Activated naive CD4-positive, alpha-beta T cell treated with Interleukin-2 at 50 U/mL for 16 hours (primary cell): ENCODE data around the gene BMPR1A.
"Not testable (repeated sequence)": the region's sequence is repeated elsewhere in the genome, so short reads cannot be mapped to it uniquely, and the experiment has no call there.

ENCODE experiments used
- DNase-seq: peaks from one replicate; pipeline ENCODE4 v3.0.0-alpha.2; 2020

BMPR1A gene

DNA sequence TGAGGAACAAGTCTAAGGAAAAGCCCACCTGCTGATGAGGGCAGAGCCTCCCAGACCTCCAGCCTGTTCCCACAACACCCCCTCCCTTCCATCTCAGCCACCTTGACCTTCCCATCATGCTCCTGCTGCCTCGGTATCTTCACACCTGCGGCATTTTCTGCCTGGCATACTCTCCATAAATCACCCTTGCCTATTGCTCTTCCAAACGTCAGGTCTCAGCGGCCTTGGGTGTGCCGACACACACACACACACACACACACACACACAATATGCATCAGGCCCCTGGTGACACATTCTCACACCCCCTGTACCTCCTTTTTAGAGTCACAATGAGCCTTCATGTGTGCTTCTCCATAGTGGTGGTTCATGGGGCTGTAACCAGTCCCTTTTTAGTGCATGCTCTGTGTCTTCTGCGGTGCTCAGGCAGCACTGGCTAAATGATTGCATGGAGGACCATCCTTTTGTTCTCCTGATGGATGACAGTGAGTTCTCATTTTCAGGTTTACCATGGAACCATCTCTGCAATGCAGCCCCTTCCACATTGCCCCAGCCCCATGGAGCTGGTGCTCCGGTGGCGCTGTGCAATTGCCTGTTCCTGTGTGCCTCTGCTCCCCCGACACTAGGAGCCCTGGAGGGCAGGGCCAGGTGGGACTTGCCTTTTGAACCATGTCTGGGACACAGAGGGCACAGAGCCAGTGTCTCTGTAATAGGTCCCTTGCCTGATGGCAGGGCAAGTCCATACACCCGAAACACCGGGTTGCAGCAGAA, 216.4 kb downstream of the BMPR1A start:
- DNase-seq, result no peak

DNA sequence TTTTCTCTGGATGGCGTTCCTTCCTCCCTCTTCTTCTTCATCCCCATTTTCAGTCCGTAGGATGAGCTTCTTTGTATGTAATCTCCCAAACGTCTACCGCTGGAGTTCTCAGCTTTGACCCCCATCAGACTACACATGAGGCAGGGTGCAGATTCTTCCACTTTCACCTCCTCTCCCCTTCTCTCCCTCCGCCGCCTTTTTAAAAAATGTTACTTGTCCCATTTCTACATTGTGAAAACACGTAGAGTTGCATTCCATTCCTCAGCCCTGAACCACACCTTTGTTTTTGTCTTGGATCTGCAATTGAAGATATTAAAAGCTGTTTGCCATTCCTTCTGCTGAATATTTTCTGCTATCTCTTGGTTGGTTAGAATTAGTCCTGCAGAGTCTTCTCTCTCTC, 218.1 kb downstream of the BMPR1A start:
- no peak for DNase-seq

DNA sequence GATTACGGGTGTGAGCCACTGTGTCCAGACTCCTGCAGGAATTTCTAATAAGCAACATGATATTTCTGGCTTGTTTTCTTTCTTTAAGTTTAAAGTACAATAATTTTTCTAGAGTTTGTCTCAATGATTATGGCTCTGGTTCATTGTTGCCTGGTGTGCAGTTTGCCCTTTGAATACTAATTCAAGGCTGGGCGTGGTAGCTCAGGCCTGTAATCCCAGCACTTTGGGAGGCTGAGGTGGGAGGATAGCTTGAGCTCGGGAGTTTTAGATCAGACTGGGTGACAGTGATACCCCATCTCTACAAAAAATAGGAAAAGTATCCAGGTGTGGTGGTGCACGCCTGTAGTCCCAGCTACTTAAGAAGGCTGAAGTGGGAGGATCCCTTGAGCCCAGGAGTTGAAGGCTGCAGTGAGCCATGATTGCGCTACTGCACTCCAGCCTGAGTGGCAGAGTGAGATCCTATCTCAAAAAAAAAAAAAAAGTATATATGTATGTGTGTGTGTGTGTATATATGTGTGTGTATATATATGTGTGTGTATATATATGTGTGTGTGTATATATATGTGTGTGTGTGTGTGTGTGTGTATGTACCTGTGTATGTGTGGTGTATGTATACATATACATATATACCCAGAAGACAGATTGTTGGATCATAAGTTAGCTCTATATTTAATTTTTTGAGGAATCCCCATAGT, 220.1 kb downstream of the BMPR1A start:
- DNase-seq, result no peak

DNA sequence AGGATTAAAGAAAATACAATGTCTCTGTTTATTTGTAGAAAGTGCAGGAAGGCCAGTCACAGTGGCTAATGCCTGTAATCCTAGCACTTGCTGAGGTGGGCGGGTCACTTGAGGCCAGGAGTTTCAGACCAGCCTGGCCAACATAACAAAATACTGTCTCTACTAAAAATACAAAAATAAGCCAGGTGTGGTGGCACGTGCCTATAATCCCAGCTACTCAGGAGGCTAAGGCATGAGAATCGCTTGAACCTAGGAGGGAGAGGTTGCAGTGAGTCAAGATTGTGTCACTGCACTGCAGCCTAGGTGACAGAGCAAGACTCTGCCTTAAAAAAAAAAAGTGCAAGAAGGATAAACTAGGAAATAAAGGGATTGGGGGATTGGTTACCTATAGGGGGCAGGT, 222.0 kb downstream of the BMPR1A start:
- DNase-seq, result not testable (repeated sequence)

DNA sequence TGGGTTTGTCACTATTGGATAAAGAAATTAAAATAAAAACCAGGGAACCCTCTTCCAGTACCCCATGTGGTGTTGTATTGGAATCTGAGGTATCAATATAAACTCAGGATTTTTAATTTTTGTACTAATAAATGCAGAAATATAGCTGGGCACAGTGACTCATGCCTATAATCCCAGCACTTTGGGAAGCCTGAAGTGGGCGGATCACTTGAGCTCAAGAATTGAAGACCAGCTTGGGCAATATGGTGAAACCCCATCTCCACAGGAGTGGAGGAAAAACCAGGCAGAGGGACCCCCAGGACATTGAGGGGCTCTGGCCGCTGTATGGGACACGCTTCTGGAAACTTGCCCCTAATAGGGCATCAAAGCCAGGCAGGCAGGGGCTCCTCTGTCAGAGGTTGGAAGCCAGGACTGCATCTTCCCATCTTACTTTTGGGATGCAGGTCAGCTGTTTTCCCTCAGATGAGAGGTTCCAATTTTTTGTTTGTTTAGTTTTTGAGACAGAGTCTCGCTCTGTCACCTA, 222.9 kb downstream of the BMPR1A start:
- no peak for DNase-seq

DNA sequence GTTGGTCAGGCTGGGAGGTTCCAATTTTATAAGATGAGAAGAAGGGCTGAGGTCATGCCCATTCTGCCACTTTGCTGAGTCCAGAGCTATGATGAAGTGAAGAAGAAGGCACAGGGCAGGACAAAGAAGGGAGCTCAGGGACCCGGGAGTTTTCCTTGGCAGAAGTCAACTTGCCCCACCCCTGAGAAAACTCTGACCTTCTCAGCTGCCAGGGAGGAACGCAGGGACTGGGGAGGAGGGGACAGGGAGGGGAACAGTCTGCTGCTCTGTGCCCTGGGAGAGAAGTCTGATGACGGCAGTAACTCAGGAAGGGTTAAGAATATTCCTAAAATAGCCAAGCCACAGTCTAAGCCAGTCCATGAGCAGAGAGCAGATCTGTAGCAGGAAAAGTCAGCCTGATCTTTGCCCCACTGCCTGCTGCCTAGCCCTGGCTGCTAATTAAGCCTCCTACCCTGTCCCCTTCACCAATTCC, 223.6 kb downstream of the BMPR1A start:
- DNase-seq, result no peak

DNA sequence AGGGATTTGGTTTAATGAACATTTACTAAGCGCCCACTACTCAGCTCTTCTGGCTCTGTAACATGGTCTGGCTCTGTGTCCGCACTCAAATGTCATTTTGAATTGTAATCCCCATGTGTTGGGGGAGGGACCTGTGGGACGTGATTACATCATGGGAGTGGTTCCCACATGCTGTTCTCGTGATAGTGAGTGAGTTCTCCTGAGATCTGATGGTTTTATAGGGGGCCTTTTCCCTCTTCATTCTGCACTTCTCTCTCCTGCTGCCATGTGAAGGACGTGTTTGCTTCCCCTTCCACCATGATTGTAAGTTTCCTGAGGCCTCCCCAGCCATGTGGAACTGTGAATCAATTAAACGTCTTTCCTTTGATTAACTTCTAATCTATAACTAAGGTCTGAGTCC, 224.6 kb downstream of the BMPR1A start:
- DNase-seq, result not testable (repeated sequence)

DNA sequence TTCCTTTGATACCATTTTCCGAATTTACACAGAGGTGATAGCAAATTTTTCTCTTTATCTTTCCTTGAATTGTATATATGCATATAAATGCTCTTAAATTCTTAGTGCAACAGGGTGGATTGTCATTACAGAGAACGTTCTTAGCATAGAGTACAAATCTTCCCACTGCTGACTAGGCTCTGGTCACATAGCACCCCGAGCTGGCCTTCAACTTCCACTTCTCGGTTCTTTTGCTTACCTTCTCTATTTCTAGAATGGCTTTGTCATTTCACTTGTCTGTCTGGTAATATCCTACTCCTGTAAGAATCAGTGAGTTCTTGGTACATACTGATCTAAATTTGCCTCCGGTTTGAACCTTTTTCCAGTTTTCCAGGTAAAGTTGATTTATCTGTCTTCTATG, 225.3 kb downstream of the BMPR1A start:
- DNase-seq, result no peak
